Testis (tissue), 3 donors: ENCODE measurements around the gene ESRP2. TPM values are rescaled to one million over a fixed set of nuclear protein-coding genes. Genes with fewer than 3 reads are reported as not detected.

ENCODE experiments used
- DNase-seq: peaks from one replicate; pipeline ENCODE4 v3.0.0-alpha.2; 2019
- H3K27ac ChIP-seq, 2 donors: fragments of 200-600 bp; sonication (generic); one replicate each; pipeline ENCODE4 v1.5.1; 2019
- H3K27me3 ChIP-seq: fragments of 200-600 bp; sonication (generic); one replicate; pipeline ENCODE4 v1.5.1; 2019
- H3K36me3 ChIP-seq: fragments of 200-600 bp; sonication (generic); one replicate; pipeline ENCODE4 v1.5.1; 2017; ENCODE audit warnings: low read depth; ENCODE audit errors: missing control alignments
- H3K4me1 ChIP-seq: fragments of 200-600 bp; sonication (generic); one replicate; pipeline ENCODE4 v1.5.1; 2019
- H3K4me3 ChIP-seq, 2 donors: fragments of 200-600 bp; sonication (generic); one replicate each; pipeline ENCODE4 v1.5.1; 2017 to 2019
- H3K9me3 ChIP-seq: fragments of 200-600 bp; sonication (generic); one replicate; pipeline ENCODE4 v1.5.1; 2017
- CTCF ChIP-seq, 3 experiments: fragments of 450-650 bp in 2 of 3; fragments of 200-600 bp in 1 of 3; sonication (generic) in 1 of 3; IDR thresholded peaks; one replicate each; pipeline ENCODE4 v1.5.1; 2016 to 2019; ENCODE audit warnings: antibody characterized with exemption in 3 of 3, mild to moderate bottlenecking in 2 of 3, moderate library complexity in 1 of 3
- POLR2A ChIP-seq: fragments of 450-650 bp; IDR thresholded peaks from one replicate; pipeline ENCODE4 v1.6.1; 2017; ENCODE audit warnings: antibody characterized with exemption, mild to moderate bottlenecking, moderate library complexity
- WGBS, 2 donors: methylation state at CpG; one replicate each; pipeline ENCODE4 v1.1.5; 2018; 5-methylcytosine and 5-hydroxymethylcytosine counted together
- intact Hi-C: fragments of 100-400 bp; cut with DNase I; formaldehyde crosslinking; loops from one replicate; pipeline ENCODE4 v1.15.1; 2023; ENCODE audit warnings: low total_unique reads
- polyA plus RNA-seq: library from polyadenylated mRNA; stranded (reverse); fragments of 350-450 nt; fragmentation: Illumina TruSeq; extraction: RNeasy Lipid Tissue Mini Kit (QIAGEN cat#74804); gene quantifications from one replicate; pipeline ENCODE4 v1.2.3, GENCODE V29; 2014; ENCODE audit warnings: low read depth, low replicate concordance; ENCODE audit not compliant: insufficient read depth
- total RNA-seq, 2 donors: library from RNA; depleted of rRNA; stranded (reverse); fragments of >200 nt; gene quantifications; one replicate each; pipeline ENCODE4 v1.2.3, GENCODE V29; 2016

Gene ESRP2
- total and polyA plus RNA-seq, 3 donors from 2014 or later = 12.8 to 30.6 (median 14.6) TPM

GRCh38 chr16:68219725-68220351, 16.1 kb downstream of the ESRP2 start:
- no peak for DNase-seq
- WGBS, 2 donors = 87 to 89% methylated on average over 6 of the region's 6 CpGs

DNA sequence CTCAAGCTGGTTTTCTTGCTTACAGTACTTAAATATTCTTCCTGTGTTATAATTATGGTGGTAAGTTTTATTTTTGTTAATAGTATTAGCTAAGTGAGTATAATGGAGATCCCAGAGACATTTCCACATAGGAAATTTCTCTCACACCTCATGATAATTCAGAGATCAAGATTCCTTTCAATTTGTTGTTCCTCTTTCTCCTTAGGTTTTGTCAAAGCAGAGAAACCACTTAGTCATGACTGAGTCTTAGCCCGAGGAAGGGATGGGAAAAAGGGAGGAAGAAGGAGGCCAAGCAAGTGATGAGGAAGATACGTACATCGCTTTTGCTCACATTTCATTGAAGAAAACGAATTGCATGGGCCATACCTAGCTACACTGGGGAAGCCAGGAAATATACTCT, 18.4 kb downstream of the ESRP2 start:
- H3K27ac ChIP-seq = no peak overlapping the region
- no peak overlapping the region for H3K4me3 ChIP-seq
- H3K36me3 ChIP-seq = no peaks in the 10 kb centered on the region
- H3K4me1 ChIP-seq = no peaks in the 10 kb centered on the region
- 90 to 94% methylated on average over 4 of the region's 4 CpGs for WGBS, 2 donors
- intact Hi-C loops = no loop called here
- H3K27me3 ChIP-seq = no peaks in the 10 kb centered on the region
- TF ChIP-seq POLR2A (no peak), CTCF (IDR thresholded peaks at IDR 0.05) (no peak)
- no peak for DNase-seq
- H3K9me3 ChIP-seq = no peaks in the 10 kb centered on the region

More at GRCh38 chr16:68219725-68220351, 16.1 kb downstream of the ESRP2 start:
- H3K27me3 ChIP-seq = no peaks in the 10 kb centered on the region
- no peaks in the 10 kb centered on the region for H3K4me1 ChIP-seq
- TF ChIP-seq CTCF (IDR thresholded peaks at IDR 0.05) (no peak), POLR2A (no peak)
- intact Hi-C loops = no loop called here
- H3K36me3 ChIP-seq = no peaks in the 10 kb centered on the region
- H3K4me3 ChIP-seq = no peak overlapping the region
- H3K9me3 ChIP-seq = no peaks in the 10 kb centered on the region
- no peak overlapping the region for H3K27ac ChIP-seq

- DNase-seq = no peak
- intact Hi-C loops = no loop called here
- Histone ChIP-seq H3K36me3 (no peaks in the 10 kb centered on the region), H3K4me3 (no peak overlapping the region), H3K27me3 (no peaks in the 10 kb centered on the region), H3K27ac (no peak overlapping the region), H3K4me1 (no peaks in the 10 kb centered on the region), H3K9me3 (no peaks in the 10 kb centered on the region)
- WGBS, 2 donors = 79 to 88% methylated on average over 3 of the region's 3 CpGs
- TF ChIP-seq CTCF (IDR thresholded peaks at IDR 0.05) (no peak), POLR2A (no peak)
Observed at GRCh38 chr16:68216240-68216639, 19.7 kb downstream of the ESRP2 start.

DNA sequence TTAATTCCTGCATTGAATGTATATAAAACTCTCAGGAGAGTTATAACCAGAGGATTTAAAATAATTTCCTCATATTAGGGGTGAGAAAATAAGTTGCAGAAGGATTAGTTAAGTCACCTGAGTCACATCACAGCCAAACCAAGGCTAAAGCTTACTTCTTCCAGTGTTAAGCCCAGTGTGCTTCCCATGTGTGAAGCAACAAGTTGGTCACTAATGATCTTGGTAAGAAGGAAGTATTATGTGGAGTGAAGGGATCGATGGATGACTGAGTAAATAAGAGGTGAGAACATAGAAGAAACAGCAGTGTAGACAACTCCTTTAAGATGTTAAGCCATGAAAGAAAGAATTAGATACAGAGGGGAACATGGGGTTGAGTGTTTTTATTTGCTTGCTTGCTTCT, 20.6 kb downstream of the ESRP2 start:
- TF ChIP-seq CTCF (IDR thresholded peaks at IDR 0.05) (no peak), POLR2A (no peak)
- intact Hi-C loops = no loop called here

DNA sequence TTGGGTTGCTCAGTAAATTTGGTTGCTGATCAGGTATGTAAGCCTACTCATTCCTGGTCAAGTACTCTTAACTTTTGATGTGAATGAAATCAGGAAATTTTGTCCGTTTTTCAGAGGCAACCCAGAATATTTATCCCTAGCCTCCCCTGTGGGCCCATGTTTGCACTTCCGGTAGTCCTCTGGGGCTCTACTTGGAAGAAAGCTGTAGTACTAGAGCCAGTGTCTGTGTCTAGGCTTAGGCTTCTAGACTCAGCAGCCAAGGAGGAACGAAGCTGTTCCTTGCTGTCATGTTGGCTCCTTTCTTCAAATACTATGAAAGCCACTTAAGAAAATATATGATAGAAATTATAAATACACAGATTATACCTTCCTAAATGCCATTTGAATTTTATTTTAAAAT, 21.2 kb downstream of the ESRP2 start:
- no peaks in the 10 kb centered on the region for H3K9me3 ChIP-seq
- WGBS, 2 donors = 71 to 77% methylated on average over 3 of the region's 3 CpGs
- no peaks in the 10 kb centered on the region for H3K27me3 ChIP-seq
- TF ChIP-seq POLR2A (no peak), CTCF (IDR thresholded peaks at IDR 0.05) (no peak)
- intact Hi-C loops = no loop called here
- H3K4me1 ChIP-seq = no peaks in the 10 kb centered on the region
- no peaks in the 10 kb centered on the region for H3K36me3 ChIP-seq
- no peak overlapping the region for H3K4me3 ChIP-seq
- H3K27ac ChIP-seq = no peak overlapping the region
- DNase-seq = no peak

More for the DNA sequence above, 20.6 kb downstream of the ESRP2 start:
- Histone ChIP-seq H3K4me1 (no peaks in the 10 kb centered on the region), H3K36me3 (no peaks in the 10 kb centered on the region), H3K4me3 (no peak overlapping the region), H3K27me3 (no peaks in the 10 kb centered on the region), H3K9me3 (no peaks in the 10 kb centered on the region), H3K27ac (no peak overlapping the region)
- DNase-seq = no peak
- 98 to 100% methylated on average over 1 of the region's 1 CpG for WGBS, 2 donors
